Amniotic stem cell (primary cell): Measurements from ENCODE around the gene PANK3.
A peak's percentile ranks its signal among the peaks of the same experiment; 100 is the strongest.
"Not testable (repeated sequence)": the region's sequence is repeated elsewhere in the genome, so short reads cannot be mapped to it uniquely, and the experiment has no call there.

Source experiments
- DNase-seq: peaks from one replicate; lab custom pipeline; 2025; lab: John Stamatoyannopoulos, UW

Gene PANK3

DNA sequence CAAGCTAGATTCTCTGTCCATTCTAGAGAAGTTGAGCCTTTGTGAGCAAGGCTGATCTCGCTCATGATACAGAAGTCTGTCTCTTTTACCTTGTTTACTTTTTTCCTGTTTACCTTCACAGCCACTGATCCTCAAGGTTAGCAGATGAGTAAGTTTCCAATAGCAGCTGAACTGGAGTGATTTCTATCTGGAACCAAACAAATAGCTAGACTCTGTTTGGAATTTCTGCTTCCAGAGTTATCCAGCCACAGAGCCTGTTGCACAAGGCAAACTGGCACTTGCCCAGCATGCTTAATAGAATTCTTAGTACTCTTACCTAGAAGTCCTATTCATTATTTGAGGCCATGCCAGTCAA is 12.8 kb upstream of the PANK3 start:
- no peak for DNase-seq

DNA sequence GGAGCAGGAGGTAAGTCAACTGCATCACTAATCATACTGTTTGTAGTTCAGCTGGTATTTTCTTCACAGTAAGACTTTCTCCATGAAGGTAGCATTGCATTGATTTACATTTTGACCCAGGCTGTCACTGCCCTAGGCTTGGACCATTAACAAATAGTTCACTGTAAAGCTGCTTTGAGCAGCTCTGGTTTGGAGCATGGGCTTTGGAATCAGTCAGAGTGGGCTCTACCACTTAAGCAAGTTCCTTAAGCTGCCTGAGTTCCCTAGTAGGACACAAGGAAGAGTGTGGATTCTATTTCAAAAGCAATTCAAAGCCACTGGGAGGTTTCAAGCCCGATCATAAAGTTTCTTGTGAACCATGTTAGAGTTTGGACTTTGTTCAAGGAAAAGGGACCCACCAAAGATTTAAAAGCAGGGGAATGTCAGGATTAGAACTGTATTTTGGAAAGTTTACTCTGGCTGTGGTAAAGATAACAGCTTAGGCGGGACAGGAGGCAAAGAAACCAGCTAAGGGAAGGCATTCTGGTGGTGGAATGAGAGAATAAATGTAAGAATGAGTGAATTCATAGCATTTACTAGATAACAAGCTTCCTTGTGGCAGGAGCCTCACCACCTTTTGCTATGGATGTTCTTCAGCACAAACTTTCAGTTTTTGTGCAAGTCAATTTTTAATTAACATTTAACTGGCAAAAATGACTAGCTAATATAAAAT is 12.3 kb upstream of the PANK3 start:
- no peak for DNase-seq

DNA sequence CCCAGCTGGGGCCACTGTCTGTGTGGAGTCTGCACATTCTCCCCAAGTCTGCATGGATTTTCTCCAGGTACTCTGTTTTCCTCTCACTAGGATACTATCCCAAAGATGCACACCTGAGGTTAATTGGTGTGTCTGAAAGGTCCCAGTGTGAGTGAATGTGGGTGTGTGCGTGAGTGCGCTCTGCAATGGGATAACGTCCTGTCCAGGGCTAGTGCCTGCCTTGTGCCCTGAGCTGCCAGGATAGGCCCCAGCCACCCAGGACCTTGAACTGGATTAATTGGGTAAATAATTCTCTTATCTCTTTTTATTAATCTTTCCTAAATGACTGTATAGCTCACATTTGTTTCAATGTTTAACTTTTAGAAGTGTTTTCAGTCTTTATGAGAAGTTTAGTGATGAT is 11.5 kb upstream of the PANK3 start:
- DNase-seq = no peak

DNA sequence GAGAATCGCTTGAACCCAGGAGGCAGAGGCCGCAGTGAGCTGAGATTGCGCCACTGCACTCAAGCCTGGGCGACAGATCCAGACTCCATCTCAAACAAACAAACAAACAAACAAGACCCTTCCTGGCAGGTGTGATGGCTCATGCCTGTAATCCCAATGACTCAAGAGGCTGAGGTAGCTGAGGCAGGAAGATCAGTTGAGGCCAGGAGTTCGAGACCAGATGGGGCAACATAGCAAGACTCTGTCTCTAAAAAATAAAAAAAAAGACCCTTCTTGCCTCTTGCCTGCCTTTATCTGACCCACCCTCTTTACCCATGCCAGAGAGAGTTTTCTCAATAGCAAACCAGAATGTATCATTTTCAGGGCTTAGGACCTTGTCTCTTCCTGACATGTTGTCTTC is 8.8 kb upstream of the PANK3 start:
- no peak for DNase-seq

DNA sequence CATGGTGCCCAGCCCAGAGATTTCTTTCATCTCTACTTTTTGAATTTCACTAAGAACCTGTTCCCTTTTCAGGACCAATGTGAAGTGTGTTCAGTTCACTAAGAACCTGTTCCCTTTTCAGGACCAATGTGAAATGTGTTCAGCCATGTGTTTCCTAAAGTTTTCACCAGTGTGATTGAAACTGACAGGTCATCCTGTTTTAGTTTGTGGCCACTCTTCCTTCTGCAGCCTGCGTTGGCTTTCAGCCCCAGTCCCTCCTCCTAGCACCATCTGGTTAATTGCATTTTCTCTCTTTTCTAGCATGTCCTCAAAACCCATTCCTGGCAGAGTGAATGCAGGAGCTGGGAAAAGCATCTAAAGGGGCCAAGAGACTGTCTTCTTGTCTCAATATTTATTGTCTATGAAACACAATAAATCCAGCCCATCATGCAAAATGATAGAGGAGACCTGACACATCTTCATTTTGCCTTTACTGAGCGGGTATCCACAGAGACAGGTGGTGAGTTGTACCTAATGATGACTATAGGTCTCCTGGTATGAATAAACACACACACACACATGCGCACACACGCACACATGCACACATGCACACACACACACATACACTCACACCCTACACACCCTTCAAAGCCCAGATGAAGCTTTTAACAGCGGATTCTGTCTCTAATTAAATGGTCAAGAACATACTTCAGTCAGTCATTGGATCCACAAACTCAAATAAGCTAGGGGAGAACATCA is 6.1 kb upstream of the PANK3 start:
- no peak for DNase-seq

DNA sequence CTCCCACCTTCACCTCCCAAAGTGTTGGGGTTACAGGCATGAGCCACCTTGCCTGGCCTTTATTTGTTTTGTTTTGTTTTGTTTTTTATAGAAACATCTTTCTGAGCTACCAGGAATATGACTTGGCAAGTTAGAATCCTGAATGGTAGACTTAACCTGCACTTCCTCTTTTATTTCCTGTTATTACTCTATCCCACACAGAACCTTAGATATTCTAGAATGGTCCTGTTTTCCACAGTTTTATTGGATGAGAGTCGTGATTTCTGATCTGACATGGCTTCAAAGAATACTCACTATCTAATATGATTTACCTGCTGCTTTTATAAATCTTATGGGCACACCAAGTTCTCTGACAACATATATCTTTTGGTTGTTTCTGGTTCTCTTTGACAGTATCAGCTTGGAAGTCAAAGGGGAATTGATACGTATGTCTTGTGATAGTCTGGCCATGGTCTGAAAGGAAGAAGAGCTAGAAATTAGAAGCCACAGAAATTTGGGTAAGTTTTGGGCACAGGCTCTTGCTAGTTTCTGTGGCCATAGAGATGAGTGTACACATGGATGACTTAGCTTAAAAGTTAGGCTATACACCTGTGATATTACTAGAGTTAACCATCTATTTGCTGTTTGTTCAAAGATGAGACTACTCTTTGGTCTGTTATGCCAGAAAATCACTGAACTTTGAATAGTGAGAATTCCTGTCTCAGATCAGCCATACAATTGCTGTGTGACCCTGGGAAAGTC is 4.7 kb upstream of the PANK3 start:
- DNase-seq = no peak

DNA sequence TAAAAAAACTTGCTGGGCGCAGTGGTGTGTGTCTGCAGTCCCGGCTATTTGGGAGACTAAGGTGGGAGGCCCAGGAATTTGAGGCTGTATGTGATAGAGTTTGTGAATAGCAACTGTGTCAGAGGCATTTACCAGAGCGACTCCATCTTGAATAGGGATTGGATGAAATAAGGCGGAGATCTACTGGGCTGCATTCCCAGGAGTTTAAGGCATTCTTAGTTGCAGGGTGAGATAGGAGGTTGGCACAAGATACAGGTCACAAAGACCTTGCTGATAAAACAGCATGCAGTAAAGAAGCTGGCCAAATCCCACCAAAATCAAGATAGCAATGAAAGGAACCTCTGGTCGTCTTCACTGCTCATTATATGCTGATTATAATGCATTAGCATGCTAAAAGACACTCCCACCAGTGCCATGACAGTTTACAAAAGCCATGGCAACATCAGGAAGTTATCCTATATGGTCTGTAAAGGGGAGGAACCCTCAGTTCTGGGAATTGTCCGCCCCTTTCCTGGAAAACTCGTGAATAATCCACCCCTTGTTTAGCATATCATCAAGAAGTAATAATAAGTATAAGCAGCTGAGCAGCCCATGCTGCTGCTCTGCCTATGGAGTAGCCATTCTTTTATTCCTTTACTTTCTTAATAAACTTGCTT is 1.8 kb upstream of the PANK3 start:
- DNase-seq = not testable (repeated sequence)

DNA sequence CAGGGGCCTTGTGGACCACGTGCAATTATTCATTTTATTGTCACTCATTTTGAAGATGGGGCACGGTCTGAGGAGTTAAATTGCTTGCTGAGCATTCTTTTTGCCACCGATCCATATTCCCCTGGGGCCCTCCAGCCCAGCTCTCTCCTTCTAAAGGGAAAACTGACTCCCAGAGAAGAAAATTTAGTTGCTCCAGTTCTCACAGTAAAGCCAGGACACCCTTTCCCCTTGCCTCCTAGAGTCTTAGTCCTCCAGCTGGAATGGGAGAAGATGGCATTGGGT is 1.0 kb upstream of the PANK3 start:
- DNase-seq = no peak

DNA sequence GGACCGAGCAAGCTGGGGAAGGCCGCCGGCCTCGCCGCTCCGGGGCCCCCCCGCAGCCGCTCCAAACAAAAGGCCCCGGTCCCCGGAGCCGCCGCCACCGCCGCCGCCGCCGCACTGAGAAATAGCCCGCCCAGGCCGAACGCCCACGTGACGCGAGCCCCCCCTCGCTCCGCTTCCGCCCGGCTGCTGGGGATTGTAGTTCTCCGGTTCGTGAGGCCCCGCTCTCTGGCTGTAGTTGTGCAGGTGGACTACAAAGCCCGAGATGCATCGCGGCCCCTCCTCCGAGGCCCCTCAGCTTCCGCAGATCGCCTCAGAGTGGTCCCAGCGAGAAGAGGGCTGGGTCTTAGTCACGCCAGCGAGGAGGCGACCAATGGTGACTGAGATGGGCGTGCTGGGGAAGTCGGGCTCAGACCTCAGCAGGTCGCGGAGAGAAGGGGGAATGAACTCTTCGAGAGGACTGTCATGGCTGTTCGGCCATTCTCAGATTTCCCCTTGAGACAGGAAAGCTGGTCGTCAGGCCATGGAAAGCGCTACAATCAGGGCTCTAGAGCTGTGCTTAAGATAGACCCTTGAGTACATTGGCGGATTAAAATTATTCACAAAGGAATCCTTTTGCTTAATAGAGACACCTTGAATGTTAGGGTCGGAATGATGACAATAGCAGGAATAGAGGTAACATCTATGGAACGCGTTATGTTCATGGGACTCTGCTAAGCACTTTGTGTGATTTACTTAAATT is 489 bp upstream of the PANK3 start:
- peak; percentile 98 for DNase-seq

DNA sequence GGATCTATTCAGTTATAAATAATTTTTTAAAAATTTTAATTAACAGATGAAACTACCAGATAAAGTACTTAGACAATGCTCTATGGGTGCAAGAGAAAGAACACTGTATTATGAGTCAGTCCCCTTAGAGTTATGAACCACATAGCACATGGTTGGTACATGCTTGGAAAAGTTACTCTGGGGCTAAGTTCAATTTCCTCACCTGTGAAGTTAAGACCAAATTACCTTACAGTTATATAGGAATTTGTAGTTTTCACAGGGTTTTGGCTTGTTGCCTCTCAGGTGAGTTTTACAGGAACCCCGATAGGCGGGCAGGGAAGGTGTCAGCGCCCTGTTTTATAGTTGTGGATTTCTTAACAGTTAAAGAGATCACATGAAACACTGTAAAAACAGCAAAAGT is 1.2 kb downstream of the PANK3 start:
- no peak for DNase-seq

DNA sequence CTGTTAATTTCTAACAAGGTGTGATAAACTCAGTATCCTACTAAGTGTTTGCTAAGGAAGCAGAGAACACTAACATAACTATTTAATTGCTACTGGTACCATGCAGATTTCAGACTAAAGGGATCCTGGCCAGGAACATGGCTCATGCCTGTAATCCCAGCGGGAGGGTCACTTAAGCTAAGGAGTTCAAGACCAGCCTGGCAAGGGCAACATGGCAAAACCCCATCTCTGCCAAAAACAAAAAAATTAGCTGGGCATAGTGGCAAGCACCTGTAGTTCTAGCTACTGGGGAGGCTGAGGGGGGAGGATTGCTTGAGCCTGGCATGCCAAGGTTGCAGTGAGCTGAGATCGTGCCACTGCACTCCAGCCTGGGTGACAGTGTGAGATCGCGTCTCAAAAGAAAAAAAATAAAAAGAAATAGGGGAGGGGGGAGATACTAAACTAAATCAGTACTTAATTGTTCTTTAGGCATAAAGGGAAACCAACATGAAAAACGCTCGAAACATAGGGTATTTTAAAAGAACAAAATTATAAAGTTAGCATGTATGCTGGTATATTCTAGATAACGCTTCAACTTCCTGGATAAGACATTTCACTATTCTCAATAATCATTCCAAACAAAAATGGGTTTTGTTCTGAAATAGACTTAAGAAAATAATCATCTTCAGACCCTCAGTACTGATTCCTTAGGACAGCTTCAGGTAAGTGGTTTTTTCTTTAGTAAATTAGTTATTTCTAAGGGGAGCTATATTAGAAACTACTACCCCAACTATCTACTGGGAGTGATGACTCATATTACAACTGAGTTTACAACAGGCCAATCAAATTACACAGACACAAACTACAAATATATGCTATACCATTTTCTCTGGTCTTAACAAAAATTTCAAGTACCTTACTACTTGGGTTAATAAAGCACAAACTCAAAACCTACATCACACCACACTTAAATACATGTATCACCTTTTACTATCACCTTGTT is 3.5 kb downstream of the PANK3 start:
- DNase-seq = no peak

DNA sequence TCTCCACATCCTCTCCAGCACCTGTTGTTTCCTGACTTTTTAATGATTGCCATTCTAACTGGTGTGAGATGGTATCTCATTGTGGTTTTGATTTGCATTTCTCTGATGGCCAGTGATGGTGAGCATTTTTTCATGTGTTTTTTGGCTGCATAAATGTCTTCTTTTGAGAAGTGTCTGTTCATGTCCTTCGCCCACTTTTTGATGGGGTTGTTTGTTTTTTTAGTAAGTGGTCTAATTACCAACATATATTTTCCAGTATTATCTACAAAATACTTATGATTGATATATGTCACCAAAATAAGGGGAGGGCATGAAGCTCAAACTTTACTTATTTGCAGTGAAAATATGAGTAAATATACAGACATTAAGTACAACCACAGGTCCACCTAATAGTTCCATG is 5.0 kb downstream of the PANK3 start:
- DNase-seq = not testable (repeated sequence)

DNA sequence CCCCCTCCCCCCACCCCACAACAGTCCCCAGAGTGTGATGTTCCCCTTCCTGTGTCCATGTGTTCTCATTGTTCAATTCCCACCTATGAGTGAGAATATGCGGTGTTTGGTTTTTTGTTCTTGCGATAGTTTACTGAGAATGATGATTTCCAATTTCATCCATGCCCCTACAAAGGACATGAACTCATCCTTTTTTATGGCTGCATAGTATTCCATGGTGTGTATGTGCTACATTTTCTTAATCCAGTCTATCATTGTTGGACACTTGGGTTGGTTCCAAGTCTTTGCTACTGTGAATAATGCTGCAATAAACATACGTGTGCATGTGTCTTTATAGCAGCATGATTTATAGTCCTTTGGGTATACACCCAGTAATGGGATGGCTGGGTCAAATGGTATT is 5.5 kb downstream of the PANK3 start:
- not testable (repeated sequence) for DNase-seq

DNA sequence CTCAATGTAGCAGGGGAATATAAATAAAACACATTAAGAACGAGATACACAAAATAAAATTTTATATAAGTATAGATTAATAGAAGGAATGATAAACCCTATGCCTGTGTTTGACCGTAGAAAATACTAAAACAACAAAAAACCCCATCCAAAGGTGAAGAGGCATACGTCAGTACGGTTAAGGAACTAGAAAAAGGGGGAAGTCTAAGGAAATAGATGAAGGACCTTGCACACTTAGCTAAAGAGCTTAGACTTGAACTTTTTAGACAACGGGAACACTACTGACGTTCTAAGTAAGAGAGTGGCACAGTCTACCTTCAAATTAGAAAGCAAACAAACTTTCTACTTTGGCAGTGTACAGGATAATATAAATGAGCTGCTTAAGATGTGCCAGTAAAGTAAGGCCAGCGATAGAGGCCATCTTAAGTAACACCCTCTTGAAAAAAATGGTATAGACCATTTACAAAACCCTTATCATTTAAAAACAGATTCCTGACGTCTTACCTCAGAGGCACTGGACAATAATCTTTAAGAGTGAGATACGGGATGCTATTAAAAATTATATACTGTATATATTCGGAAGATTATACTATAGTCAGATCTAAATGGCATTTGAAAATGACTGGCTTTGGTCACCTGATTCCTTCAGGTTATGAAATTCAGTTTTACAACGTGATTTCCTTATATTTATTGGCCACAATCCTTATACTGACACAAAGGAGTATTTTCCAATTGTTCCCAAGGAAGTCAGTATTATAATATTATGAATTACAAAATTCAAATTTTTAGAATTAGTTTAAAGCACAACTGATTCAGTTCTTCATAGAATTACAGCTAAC is 8.5 kb downstream of the PANK3 start:
- DNase-seq = no peak

DNA sequence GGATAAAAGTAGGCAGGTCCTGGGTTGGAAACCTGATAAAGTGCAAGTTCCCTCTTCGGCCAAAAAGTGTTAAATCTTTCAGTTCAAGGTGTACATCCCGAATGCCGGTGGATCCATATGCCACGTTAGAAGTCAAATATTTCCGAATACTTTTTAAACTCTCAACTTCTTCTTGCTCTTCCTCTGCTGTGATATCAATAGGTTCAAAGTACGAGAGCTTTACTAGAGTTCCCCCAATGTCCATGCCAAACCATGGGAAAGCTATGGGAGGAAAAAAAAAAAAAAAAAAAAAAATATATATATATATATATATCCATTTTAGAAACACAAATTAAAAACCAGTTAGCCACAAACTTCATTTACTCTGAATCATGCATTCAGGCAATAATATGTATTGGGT is 10.4 kb downstream of the PANK3 start:
- no peak for DNase-seq

DNA sequence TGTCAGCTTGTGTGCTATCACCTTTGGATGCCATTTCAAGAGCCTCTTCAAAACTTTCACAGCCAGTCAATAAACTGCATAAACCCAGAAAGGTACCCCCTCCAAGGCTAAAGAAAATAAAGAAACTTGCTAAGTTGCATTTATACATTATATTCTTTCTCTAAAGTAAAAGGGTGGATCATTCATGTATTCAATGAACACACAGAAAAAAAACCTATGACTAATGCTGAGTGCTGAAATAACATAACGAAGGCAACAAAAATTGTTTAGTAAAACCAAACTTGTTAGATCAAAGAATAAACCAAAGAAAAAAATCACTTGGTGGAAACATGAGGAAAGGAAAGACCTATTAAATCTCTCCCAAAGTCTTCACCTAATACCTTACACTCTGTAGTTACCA is 15.2 kb downstream of the PANK3 start:
- no peak for DNase-seq

DNA sequence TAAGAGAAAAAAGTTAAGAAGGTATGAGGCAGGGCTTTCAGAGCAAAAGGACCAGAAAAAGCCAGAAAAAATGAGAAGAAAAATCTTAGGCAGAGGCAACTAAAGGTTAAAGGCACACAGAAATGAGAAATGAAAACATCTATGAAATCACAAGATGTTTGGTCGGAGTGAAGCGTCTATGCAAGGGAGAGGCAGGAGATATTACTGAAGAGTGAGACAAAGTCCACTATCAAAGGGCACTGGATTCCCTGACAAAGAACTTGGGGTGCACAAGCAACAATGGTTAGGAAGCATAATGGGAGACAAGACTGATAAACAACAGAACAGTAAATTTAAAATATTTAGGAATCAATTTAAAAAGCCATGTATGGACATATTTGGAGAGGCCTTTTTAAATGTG is 16.9 kb downstream of the PANK3 start:
- no peak for DNase-seq

DNA sequence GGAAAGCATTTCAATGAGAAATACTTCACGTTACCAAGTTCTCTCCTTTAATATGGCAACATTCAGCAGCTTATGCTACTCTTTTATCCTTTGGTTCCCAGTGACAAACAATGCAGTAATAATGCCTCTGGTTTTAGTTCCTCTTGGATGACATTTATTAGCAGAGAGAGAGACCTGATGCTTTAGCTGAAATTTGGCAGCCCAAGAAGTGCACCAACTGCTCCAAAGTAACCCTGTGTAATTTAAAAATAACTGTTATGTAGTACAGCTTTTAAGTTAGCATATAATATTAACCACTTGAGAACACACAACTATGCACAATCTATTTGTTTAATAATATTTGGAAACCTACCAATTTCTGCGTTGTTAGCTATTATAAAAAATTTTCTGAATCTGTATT is 21.8 kb downstream of the PANK3 start:
- no peak for DNase-seq

DNA sequence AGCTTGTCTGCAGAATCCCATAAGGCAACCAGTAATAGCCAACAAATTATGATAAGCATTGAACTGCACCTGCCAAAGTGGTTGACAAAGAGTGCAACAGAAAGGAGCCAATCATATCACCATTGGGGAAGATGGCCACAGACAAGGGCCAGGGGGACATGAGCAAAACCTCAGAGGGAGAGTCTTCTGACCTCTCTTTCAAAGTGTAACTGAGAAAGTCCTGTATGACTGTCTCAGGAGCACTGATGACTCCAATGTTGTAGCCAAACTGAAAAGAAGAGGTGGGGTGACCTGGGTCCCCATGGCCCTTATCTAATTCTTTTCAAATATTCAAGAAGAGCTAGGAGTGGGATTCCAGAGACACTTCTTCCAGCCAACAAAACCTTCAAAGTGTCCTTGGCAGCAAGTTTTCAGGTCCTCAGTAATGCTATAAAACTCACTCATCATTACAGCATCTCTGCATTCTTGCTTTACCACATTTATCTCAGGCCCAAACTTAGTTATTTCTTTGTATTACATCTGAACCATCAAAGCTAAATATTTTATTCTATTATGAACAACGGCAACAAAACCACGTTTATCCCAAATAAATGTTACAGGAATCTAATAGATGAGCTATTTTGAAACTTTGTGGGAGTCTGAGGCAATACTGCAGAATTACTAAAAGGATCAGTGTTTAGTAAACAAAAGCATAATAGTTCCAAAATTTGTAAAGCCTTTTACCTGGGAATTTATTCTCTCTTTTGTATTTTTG is 25.6 kb downstream of the PANK3 start:
- no peak for DNase-seq
